Choroid plexus epithelial cell (primary cell): Measurements from ENCODE around the gene TESK2.
A peak's percentile ranks its signal among the peaks of the same experiment; 100 is the strongest.
"Not testable (repeated sequence)": the region's sequence is repeated elsewhere in the genome, so short reads cannot be mapped to it uniquely, and the experiment has no call there.

Experiments
- DNase-seq: peaks from one replicate; pipeline ENCODE4 v3.0.0-alpha.2; 2010; ENCODE audit warnings: low read depth
- H3K4me3 ChIP-seq: 2 replicates; pipeline ENCODE4 v1.5.1; 2011; ENCODE audit warnings: low read depth, mild to moderate bottlenecking, control low read depth, low read length, moderate library complexity
- CTCF ChIP-seq: conservative IDR thresholded peaks from 2 replicates; pipeline ENCODE4 v1.5.1; 2011; ENCODE audit warnings: low read depth, mild to moderate bottlenecking, control low read depth, inconsistent platforms, low read length, moderate library complexity

TESK2 gene

GRCh38 chr1:45478121-45478814 lies 12.7 kb downstream of the TESK2 start:
- peak; percentile 24 for DNase-seq
- no peak for TF ChIP-seq CTCF
- no peak overlapping the region for H3K4me3 ChIP-seq

GRCh38 chr1:45477646-45478045 lies 13.3 kb downstream of the TESK2 start:
- TF ChIP-seq CTCF = no peak
- no peak overlapping the region for H3K4me3 ChIP-seq

DNA sequence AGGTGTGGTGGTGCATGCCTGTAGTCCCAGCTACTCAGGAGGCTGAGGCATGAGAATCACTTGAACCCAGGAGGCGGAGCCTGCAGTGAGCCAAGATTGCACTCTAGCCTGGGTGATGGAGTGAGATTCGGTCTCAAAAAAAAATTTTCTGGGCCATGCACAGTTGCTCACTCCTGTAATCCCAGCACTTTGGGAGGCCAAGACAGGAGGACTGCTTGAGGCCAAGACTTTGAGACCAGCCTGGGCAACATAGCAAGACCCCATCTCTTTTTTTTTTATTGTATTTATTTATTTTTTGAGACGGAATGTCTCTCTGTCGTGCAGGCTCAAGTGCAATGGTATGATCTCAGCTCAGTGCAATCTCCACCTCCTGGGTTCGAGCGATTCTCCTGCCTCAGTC lies 16.8 kb downstream of the TESK2 start:
- DNase-seq = not testable (repeated sequence)

More at GRCh38 chr1:45477646-45478045, 13.3 kb downstream of the TESK2 start:
- no peak for DNase-seq

DNA sequence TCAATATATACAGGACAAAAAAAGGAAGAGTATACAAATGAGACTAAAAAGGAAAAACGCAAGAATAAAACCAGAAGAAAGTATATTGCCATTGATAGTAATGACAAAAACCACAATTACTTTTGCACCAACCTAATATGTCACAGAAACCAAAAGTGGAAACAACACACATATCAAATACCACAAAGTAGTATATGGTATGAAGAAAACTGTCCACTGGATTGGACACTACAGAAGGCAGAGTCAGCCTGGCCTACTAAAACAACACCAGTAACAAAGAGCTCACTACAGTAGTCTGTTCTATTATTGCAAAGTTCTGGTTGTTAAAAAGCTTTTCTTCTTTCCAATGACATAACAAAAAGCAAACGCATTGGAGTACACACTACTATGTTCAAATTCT lies 17.7 kb downstream of the TESK2 start:
- no peak overlapping the region for H3K4me3 ChIP-seq
- no peak for DNase-seq
- no peak for TF ChIP-seq CTCF

More for the DNA sequence above, 16.8 kb downstream of the TESK2 start:
- H3K4me3 ChIP-seq = not testable (repeated sequence)

DNA sequence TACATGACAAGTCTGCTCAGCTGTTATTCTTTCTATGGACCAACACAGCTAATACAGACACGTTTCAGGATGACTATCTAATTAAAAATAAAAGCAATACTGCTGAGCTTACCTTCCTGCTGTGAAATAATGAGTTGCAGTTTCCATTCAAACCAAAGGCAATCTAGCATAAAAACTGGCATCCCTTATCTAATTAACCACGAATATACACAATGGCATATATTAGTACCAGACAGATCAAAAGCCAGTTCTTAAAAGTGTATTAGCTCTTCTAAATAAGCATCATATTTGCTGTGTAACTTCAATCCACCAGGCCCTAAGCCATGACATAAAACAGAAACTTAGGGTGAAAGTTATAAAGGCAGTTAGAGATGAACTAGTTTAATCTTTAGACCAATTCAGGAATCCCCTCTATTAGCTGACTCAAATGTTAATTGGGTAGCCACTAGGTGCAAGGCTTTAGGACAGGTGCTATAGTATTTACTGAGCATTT lies 20.6 kb downstream of the TESK2 start:
- no peak for TF ChIP-seq CTCF

DNA sequence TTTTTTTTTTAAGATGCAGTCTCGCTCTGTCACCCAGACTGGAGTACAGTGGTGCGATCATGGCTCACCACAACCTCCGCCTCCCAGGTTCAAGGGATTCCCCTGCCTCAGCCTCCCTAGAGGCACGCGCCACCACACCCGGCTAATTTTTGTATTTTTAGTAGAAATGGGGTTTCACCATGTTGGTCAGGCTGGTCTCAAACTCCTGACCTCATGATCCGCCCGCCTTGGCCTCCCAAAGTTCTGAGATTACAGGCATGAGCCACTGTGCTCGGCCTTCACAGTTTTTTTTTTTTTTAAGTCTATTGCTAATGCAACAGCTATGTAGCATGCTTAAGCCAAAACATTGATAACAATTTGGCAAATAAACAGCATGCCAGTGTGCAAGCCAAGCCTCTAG lies 23.6 kb downstream of the TESK2 start:
- H3K4me3 ChIP-seq = not testable (repeated sequence)
- DNase-seq = peak; percentile 18

More for the DNA sequence above, 20.6 kb downstream of the TESK2 start:
- no peak overlapping the region for H3K4me3 ChIP-seq
- DNase-seq = no peak

DNA sequence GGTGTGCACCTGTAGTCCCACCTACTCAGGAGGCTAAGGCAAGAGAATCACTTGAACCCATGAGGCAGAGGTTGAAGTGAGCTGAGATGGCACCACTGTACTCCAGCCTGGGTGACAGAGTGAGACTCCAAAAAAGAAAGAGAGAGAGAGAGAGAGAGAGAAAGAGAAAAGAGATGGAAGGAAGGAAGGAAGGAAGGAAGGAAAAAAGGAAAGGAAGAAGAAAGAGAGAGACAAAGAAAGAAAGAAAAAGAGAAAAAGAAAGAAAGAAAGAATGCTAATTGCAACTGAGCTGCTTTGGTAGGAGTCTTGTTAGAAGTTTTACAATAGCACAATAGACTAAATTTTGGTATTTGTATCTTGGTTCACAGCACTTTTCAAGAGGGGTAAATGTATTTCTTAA lies 25.7 kb downstream of the TESK2 start:
- no peak for TF ChIP-seq CTCF
- H3K4me3 ChIP-seq = no peak overlapping the region
- DNase-seq = no peak

- TF ChIP-seq CTCF = no peak
- no peak for DNase-seq
- H3K4me3 ChIP-seq = no peak overlapping the region
These were observed 32.1 kb downstream of the TESK2 start for GRCh38 chr1:45458894-45459293.
